Fibroblast of pulmonary artery (primary cell): ENCODE results near the gene PCGF2.
A peak's percentile ranks its signal among the peaks of the same experiment; 100 is the strongest.
"Not testable (repeated sequence)": the region's sequence is repeated elsewhere in the genome, so short reads cannot be mapped to it uniquely, and the experiment has no call there.

Experiments
- DNase-seq: peaks from one replicate; pipeline ENCODE4 v3.0.0-alpha.2; 2010; ENCODE audit warnings: low read depth
- H3K4me3 ChIP-seq: replicated peaks from 2 replicates; pipeline ENCODE4 v1.5.1; 2011; ENCODE audit warnings: low read depth, mild to moderate bottlenecking, control low read depth, low read length, moderate library complexity
- CTCF ChIP-seq: IDR thresholded peaks from 2 replicates; pipeline ENCODE4 v1.5.1; 2011; ENCODE audit warnings: mild to moderate bottlenecking, control low read depth, low read length, inconsistent platforms; ENCODE audit errors: missing control alignments

Gene PCGF2

GRCh38 chr17:38730526-38731379, 17.4 kb downstream of the PCGF2 start:
- H3K4me3 ChIP-seq, result peak overlapping the region; percentile 63
- no peak for TF ChIP-seq CTCF
- DNase-seq, result peak; percentile 53

GRCh38 chr17:38729886-38730525, 18.1 kb downstream of the PCGF2 start, which contains the start of gene CISD3:
TSS of gene CISD3 (plus strand) at chr17:38730341. CDS start at chr17:38730359, 18 bp downstream.
- H3K4me3 ChIP-seq, result peak within 1 kb of the TSS; percentile 63
- peak; percentile 80 for DNase-seq
- TF ChIP-seq CTCF, result peak; percentile 10

GRCh38 chr17:38729368-38729885, 18.7 kb downstream of the PCGF2 start:
- DNase-seq, result no peak
- TF ChIP-seq CTCF, result no peak
- peak overlapping the region; percentile 56 for H3K4me3 ChIP-seq

GRCh38 chr17:38728290-38728831, 19.8 kb downstream of the PCGF2 start:
- no peak overlapping the region for H3K4me3 ChIP-seq
- DNase-seq, result no peak
- no peak for TF ChIP-seq CTCF

- TF ChIP-seq CTCF, result no peak
- H3K4me3 ChIP-seq, result no peak overlapping the region
- no peak for DNase-seq
Measured at GRCh38 chr17:38727736-38728135, 20.4 kb downstream of the PCGF2 start.

- not testable (repeated sequence) for H3K4me3 ChIP-seq, DNase-seq
Measured at GRCh38 chr17:38726145-38726544, 22.0 kb downstream of the PCGF2 start.

- no peak for TF ChIP-seq CTCF
- no peak for DNase-seq
- H3K4me3 ChIP-seq, result no peak overlapping the region
Measured at GRCh38 chr17:38725066-38725465, 23.1 kb downstream of the PCGF2 start.
